ENCODE measurements around the gene MICOS13. TPM values are rescaled to one million over a fixed set of nuclear protein-coding genes. Genes with fewer than 3 reads are reported as not detected.
"Not testable (repeated sequence)": the region's sequence is repeated elsewhere in the genome, so short reads cannot be mapped to it uniquely, and the experiment has no call there.

MICOS13 gene
- total RNA-seq, 1 donor, result 21.2 TPM

- TF ChIP-seq CTCF (IDR thresholded peaks at IDR 0.05; ENCODE audit: insufficient read depth, low read depth, low read length), result no peak
- no peak for DNase-seq (ENCODE audit: low read depth)
- no peak overlapping the region for H3K4me3 ChIP-seq (ENCODE audit: low read depth, low read length)
These were observed 27.6 kb upstream of the MICOS13 start for GRCh38 chr19:5707576-5708575.

- no peak for TF ChIP-seq CTCF (IDR thresholded peaks at IDR 0.05; ENCODE audit: insufficient read depth, low read depth, low read length)
- no peak for DNase-seq (ENCODE audit: low read depth)
- no peak overlapping the region for H3K4me3 ChIP-seq (ENCODE audit: low read depth, low read length)
These were observed 26.7 kb upstream of the MICOS13 start for GRCh38 chr19:5706876-5707573.

- no peak for TF ChIP-seq CTCF (IDR thresholded peaks at IDR 0.05; ENCODE audit: insufficient read depth, low read depth, low read length)
- H3K4me3 ChIP-seq (ENCODE audit: low read depth, low read length), result no peak overlapping the region
- DNase-seq (ENCODE audit: low read depth), result no peak
These were observed 25.2 kb upstream of the MICOS13 start for GRCh38 chr19:5705552-5705951.

- no peak for DNase-seq (ENCODE audit: low read depth)
- H3K4me3 ChIP-seq (ENCODE audit: low read depth, low read length), result no peak overlapping the region
- no peak for TF ChIP-seq CTCF (IDR thresholded peaks at IDR 0.05; ENCODE audit: insufficient read depth, low read depth, low read length)
These were observed 23.8 kb upstream of the MICOS13 start for GRCh38 chr19:5703819-5704818.

- DNase-seq (ENCODE audit: low read depth); H3K4me3 ChIP-seq (ENCODE audit: low read depth, low read length): not testable (repeated sequence)
These were observed 21.7 kb upstream of the MICOS13 start for GRCh38 chr19:5702053-5702410.

GRCh38 chr19:5700455-5701092 lies 20.3 kb upstream of the MICOS13 start:
- H3K4me3 ChIP-seq (ENCODE audit: low read depth, low read length), result no peak overlapping the region
- DNase-seq (ENCODE audit: low read depth), result no peak
- TF ChIP-seq CTCF (IDR thresholded peaks at IDR 0.05; ENCODE audit: insufficient read depth, low read depth, low read length), result no peak

Measured in fibroblast of villous mesenchyme (primary cell).